ENCODE results near the gene PLEKHB1.

GRCh38 chr11:73623686-73624085, 22.7 kb upstream of the PLEKHB1 start:
- no peak for TF ChIP-seq CTCF (IDR thresholded peaks at IDR 0.05)
- TF ChIP-seq POLR2AphosphoS5 (IDR thresholded peaks at IDR 0.05; ENCODE audit: low read depth, low read length), result no peak
- TF ChIP-seq REST (IDR thresholded peaks at IDR 0.05; ENCODE audit: insufficient read depth in 1 of 2, low read depth in 2 of 2, low read length in 1 of 2), result no peak
